Measurements from ENCODE around the gene FALEC.
"Not testable (repeated sequence)": the region's sequence is repeated elsewhere in the genome, so short reads cannot be mapped to it uniquely, and the experiment has no call there.

Gene FALEC

GRCh38 chr1:150562446-150563339 is 47.1 kb downstream of the FALEC start:
- H3K4me3 Mint-ChIP-seq, result peak overlapping the region; percentile 86 to 88 (median 88)
- peak overlapping the region; percentile 100 for H3K27ac Mint-ChIP-seq
- peaks cover 59% of the 10 kb centered on the region for H3K4me1 Mint-ChIP-seq
- no peak for TF ChIP-seq CTCF (IDR thresholded peaks at IDR 0.05; ENCODE audit: unreplicated experiment in 3 of 3)
- no peaks in the 10 kb centered on the region for H3K9me3 Mint-ChIP-seq
- H3K27me3 Mint-ChIP-seq (ENCODE audit: low read depth), result no peaks in the 10 kb centered on the region
- H3K36me3 Mint-ChIP-seq (ENCODE audit: low read depth), result no peaks in the 10 kb centered on the region

- Mint-ChIP-seq H3K4me1 (peaks cover 67% of the 10 kb centered on the region), H3K27me3 (ENCODE audit: low read depth) (no peaks in the 10 kb centered on the region), H3K27ac (peak overlapping the region; percentile 100), H3K4me3 (peak overlapping the region; percentile 13 to 88 (median 86)), H3K36me3 (ENCODE audit: low read depth) (no peaks in the 10 kb centered on the region), H3K9me3 (no peaks in the 10 kb centered on the region)
- no peak for TF ChIP-seq CTCF (IDR thresholded peaks at IDR 0.05; ENCODE audit: unreplicated experiment in 3 of 3)
Measured at GRCh38 chr1:150563340-150564038, 47.9 kb downstream of the FALEC start.

GRCh38 chr1:150564051-150564991 is 48.8 kb downstream of the FALEC start:
- Mint-ChIP-seq H3K9me3 (no peaks in the 10 kb centered on the region), H3K4me3 (peak overlapping the region in 2 of 3 experiments; percentile 13 to 86), H3K4me1 (peaks cover 73% of the 10 kb centered on the region), H3K36me3 (ENCODE audit: low read depth) (no peaks in the 10 kb centered on the region), H3K27ac (peak overlapping the region; percentile 100), H3K27me3 (ENCODE audit: low read depth) (no peaks in the 10 kb centered on the region)
- TF ChIP-seq CTCF (IDR thresholded peaks at IDR 0.05; ENCODE audit: unreplicated experiment in 3 of 3), result no peak

DNA sequence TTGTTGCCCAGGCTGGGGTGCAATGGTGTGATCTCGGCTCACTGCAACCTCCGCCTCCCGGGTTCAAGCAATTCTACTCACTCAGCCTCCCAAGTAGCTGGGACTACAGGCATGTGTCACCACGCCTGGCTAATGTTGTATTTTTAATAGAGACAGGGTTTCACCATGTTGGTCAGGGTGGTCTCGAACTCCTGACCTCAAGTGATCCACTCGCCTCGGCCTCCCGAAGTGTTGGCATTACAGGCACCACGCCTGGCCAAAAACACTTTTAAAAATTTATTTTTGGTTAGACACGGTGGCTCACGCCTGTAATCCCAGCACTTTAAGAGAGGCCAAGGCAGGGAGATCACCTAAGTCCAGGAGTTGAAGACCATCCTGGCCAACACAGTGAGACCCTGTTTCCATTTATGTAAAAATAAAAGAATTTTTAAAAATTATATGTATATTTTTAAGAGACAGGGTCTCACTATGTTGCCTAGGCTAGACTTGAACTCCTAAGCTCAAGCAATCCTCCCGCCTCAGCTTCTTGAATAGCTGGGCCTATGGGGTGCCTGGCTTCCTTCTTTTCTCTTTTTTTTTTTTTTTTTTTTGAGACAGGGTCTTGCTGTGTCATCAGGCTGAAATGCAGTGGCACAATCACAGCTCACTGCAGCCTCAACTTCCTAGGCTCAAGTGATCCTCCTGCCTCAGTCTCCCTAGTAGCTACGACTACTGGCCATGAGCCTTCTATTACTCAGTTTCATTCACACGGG is 49.9 kb downstream of the FALEC start:
- Mint-ChIP-seq H3K27ac (peak overlapping the region; percentile 87 to 100 (median 98)), H3K4me3 (peak overlapping the region in 2 of 3 experiments; percentile 16 to 17), H3K4me1 (peaks cover 76% of the 10 kb centered on the region)
- H3K9me3 Mint-ChIP-seq; H3K27me3 Mint-ChIP-seq (ENCODE audit: low read depth); H3K36me3 Mint-ChIP-seq (ENCODE audit: low read depth): not testable (repeated sequence)

DNA sequence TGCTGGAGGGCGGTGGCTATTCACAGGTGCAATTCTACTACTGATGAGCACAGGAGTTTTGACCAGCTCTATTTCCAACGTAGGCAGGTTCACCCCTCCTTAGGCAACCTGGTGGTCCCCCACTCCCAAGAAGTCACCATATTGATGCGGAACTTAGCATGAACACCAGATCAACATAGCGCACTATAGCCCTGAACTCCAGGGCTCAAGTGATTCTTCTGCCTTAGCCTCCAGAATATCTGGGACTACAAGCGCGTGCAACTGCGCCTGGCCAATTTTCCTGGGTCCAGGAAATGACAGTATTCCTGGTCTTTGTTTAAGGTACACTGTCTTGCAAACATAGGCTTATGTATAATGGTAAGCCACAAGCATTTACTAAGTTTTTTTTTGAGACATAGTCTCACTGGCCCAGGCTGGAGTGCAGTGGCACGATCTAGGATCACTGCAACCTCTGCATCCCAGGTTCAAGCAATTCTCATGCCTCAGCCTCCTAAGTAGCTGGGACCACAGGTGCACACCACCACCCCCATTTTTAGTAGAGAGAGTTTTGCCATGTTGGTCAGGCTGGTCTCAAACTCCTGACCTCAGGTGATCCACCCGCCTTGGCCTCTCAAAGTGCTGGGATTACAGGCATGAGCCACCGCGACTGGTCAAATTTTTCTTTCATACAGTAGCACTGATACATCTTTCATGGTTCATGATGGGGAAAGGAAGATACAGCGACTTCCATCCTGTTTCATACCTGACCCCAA is 51.2 kb downstream of the FALEC start:
- Mint-ChIP-seq H3K9me3 (no peaks in the 10 kb centered on the region), H3K27ac (peak overlapping the region; percentile 97 to 98 (median 98)), H3K27me3 (ENCODE audit: low read depth) (no peaks in the 10 kb centered on the region), H3K36me3 (ENCODE audit: low read depth) (peaks cover 15% of the 10 kb centered on the region), H3K4me1 (peaks cover 62% of the 10 kb centered on the region), H3K4me3 (peak overlapping the region; percentile 57 to 74 (median 72))
- no peak for TF ChIP-seq CTCF (IDR thresholded peaks at IDR 0.05; ENCODE audit: unreplicated experiment in 3 of 3)

All from nephron (organoid).